ENCODE results near the gene FBLN5. TPM values are rescaled to one million over a fixed set of nuclear protein-coding genes. Genes with fewer than 3 reads are reported as not detected.
A peak's percentile ranks its signal among the peaks of the same experiment; 100 is the strongest.

Gene FBLN5
- total RNA-seq, 3 donors from 2014 or later = 81.8 to 171 (median 83.2) TPM

DNA sequence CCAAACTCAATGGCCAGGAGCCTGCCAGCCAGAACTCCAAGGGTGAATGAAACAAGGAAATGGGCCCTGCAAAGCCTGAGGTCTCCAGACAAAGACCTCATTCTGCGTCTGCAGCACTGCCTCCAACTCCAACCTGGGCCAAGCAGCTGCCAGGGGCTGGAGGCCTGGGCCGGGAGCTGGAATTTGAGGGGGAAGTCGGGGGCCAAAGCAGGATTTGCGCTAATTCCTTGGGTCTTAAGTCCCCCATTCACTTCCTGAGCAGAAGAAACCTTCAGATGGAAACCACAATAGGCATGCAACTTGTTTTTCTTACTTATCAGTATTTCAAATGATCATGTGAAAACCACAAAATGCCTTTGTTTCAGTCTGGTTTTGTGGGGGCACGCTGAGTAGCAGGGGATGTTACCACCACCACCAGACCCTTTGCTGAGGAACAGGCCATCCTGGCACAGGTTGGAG is 57.2 kb downstream of the FBLN5 start:
- H3K27me3 ChIP-seq = no peaks in the 10 kb centered on the region
- peak in 1 of 2 donors; percentile 69 for DNase-seq (ENCODE audit: low spot score in 2 of 2)
- TF ChIP-seq POLR2A (IDR thresholded peaks at IDR 0.05) (no peak), POLR2AphosphoS5 (IDR thresholded peaks at IDR 0.05) (no peak)
- TF ChIP-seq, protein P1, sequence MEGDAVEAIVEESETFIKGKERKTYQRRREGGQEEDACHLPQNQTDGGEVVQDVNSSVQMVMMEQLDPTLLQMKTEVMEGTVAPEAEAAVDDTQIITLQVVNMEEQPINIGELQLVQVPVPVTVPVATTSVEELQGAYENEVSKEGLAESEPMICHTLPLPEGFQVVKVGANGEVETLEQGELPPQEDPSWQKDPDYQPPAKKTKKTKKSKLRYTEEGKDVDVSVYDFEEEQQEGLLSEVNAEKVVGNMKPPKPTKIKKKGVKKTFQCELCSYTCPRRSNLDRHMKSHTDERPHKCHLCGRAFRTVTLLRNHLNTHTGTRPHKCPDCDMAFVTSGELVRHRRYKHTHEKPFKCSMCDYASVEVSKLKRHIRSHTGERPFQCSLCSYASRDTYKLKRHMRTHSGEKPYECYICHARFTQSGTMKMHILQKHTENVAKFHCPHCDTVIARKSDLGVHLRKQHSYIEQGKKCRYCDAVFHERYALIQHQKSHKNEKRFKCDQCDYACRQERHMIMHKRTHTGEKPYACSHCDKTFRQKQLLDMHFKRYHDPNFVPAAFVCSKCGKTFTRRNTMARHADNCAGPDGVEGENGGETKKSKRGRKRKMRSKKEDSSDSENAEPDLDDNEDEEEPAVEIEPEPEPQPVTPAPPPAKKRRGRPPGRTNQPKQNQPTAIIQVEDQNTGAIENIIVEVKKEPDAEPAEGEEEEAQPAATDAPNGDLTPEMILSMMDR (IDR thresholded peaks at IDR 0.05) = no peak
- no peak overlapping the region for H3K4me3 ChIP-seq
- peak overlapping the region; percentile 89 to 92 for H3K27ac ChIP-seq
- no peaks in the 10 kb centered on the region for H3K9me3 ChIP-seq
- no peaks in the 10 kb centered on the region for H3K36me3 ChIP-seq
- peaks cover 6 to 37% of the 10 kb centered on the region in 2 donors for H3K4me1 ChIP-seq
- intact Hi-C loops (cut with DNase I; ENCODE audit: low total_unique reads) = no loop called here

DNA sequence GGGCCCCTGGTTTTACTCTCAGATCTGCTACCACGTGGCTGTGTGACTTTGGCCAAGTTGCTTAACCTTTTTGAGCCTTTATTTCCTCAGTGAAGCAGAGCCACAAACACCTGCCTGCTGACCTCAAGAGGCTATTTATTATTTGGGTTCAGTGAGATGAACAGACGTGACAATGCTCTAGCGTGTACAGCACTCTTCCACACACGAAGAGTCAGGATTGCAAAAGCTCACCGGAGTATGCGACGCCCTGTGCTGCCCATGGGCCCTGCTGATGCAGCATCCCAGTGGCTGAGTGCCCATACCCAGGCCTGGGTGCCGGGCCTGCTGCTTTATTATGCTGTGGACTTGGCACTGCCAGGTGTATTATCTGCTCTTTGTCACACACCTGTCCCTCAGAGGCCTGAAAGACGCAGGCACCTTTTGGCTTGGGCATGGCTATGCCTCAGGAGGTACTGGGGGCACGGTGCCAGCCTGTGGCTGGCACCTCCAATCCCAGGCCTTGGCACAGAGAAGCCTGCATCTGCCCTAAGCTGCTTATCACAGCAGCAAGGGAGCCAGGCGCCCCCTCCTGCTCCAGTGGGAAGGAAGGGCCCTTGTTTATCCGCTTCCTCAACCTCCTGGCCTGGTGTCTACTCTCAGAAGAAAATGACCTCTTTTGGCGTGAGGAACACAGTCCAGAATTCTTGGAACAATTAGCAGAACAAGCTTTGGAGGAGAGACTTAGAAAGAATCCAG is 57.9 kb downstream of the FBLN5 start:
- Histone ChIP-seq H3K4me1 (peaks cover 6 to 37% of the 10 kb centered on the region in 2 donors), H3K27ac (peak overlapping the region; percentile 89 to 92), H3K27me3 (no peaks in the 10 kb centered on the region), H3K4me3 (no peak overlapping the region), H3K36me3 (no peaks in the 10 kb centered on the region), H3K9me3 (no peaks in the 10 kb centered on the region)
- no peak for TF ChIP-seq POLR2A (IDR thresholded peaks at IDR 0.05)
- TF ChIP-seq POLR2AphosphoS5 (IDR thresholded peaks at IDR 0.05) = peak in 2 of 3 donors; percentile 3 to 51
- intact Hi-C loops (cut with DNase I; ENCODE audit: low total_unique reads) = no loop called here
- DNase-seq (ENCODE audit: low spot score in 2 of 2) = peak in 1 of 2 donors; percentile 67

- TF ChIP-seq POLR2A (IDR thresholded peaks at IDR 0.05) = no peak
- TF ChIP-seq, protein P1 (IDR thresholded peaks at IDR 0.05) = no peak
- no peak for TF ChIP-seq POLR2AphosphoS5 (IDR thresholded peaks at IDR 0.05)
- H3K4me3 ChIP-seq = no peak overlapping the region
- no peaks in the 10 kb centered on the region for H3K36me3 ChIP-seq
- DNase-seq (ENCODE audit: low spot score in 2 of 2) = no peak
- H3K27ac ChIP-seq = peak overlapping the region; percentile 89 to 92
- H3K9me3 ChIP-seq = no peaks in the 10 kb centered on the region
- intact Hi-C loops (cut with DNase I; ENCODE audit: low total_unique reads) = no loop called here
- H3K27me3 ChIP-seq = no peaks in the 10 kb centered on the region
- peaks cover 6 to 37% of the 10 kb centered on the region in 2 donors for H3K4me1 ChIP-seq
These were observed 58.6 kb downstream of the FBLN5 start for GRCh38 chr14:91888641-91889476.

GRCh38 chr14:91886961-91887360 is 60.5 kb downstream of the FBLN5 start:
- H3K27me3 ChIP-seq = no peaks in the 10 kb centered on the region
- no peaks in the 10 kb centered on the region for H3K36me3 ChIP-seq
- peak overlapping the region; percentile 42 to 67 for H3K27ac ChIP-seq
- DNase-seq (ENCODE audit: low spot score in 2 of 2) = no peak
- no peak overlapping the region for H3K4me3 ChIP-seq
- H3K4me1 ChIP-seq = peaks cover 9 to 29% of the 10 kb centered on the region in 2 donors
- no peak for TF ChIP-seq POLR2A (IDR thresholded peaks at IDR 0.05)
- TF ChIP-seq, protein P1 (IDR thresholded peaks at IDR 0.05) = no peak
- TF ChIP-seq POLR2AphosphoS5 (IDR thresholded peaks at IDR 0.05) = no peak
- H3K9me3 ChIP-seq = no peaks in the 10 kb centered on the region
- intact Hi-C loops (cut with DNase I; ENCODE audit: low total_unique reads) = no loop called here

DNA sequence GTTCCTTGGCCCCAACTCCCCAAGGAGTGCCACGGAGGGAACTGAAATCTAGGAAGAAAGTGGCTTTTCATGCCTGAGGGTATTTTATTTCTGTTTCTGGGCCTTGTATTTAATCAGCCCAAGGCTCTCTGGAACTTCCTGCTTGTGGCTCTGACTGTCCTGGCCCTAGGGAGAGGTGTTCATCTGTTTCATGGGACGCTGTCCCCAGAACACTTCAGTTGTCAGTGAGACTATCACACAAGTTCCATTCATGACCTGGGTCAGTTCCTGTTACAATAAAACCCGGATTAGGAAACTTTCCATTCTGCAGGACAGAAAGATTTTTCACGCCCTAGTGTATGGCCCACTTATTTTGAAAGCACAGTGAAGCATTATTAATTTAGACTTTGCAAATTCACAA is 61.7 kb downstream of the FBLN5 start:
- no peak overlapping the region for H3K4me3 ChIP-seq
- no peaks in the 10 kb centered on the region for H3K36me3 ChIP-seq
- TF ChIP-seq, protein P1 (IDR thresholded peaks at IDR 0.05) = no peak
- TF ChIP-seq POLR2AphosphoS5 (IDR thresholded peaks at IDR 0.05) (no peak), POLR2A (IDR thresholded peaks at IDR 0.05) (no peak)
- H3K4me1 ChIP-seq = peaks cover 9 to 23% of the 10 kb centered on the region in 2 donors
- H3K27ac ChIP-seq = peak overlapping the region; percentile 72 to 86
- no peak for DNase-seq (ENCODE audit: low spot score in 2 of 2)
- H3K27me3 ChIP-seq = no peaks in the 10 kb centered on the region
- intact Hi-C loops (cut with DNase I; ENCODE audit: low total_unique reads) = no loop called here
- no peaks in the 10 kb centered on the region for H3K9me3 ChIP-seq

Data from breast epithelium (tissue), 4 donors.